SJCRH30 (cell line): ENCODE data around the gene ZNF487. TPM values are rescaled to one million over a fixed set of nuclear protein-coding genes. Genes with fewer than 3 reads are reported as not detected.
A peak's percentile ranks its signal among the peaks of the same experiment; 100 is the strongest.

Experiments used
- DNase-seq, 2 experiments: peaks; one replicate each; pipeline ENCODE4 v3.0.0-alpha.2; 2015 to 2020
- H3K27ac ChIP-seq: fragments of 250-450 bp; sonication (Bioruptor Pico); 2 replicates; pipeline ENCODE4 v1.5.1; 2020; ENCODE audit warnings: mild to moderate bottlenecking, moderate library complexity
- H3K27me3 ChIP-seq: fragments of 250-450 bp; sonication (Bioruptor Pico); 2 replicates; pipeline ENCODE4 v1.5.1; 2020; ENCODE audit warnings: mild to moderate bottlenecking, moderate library complexity
- H3K36me3 ChIP-seq: fragments of 250-450 bp; sonication (Bioruptor Pico); 2 replicates; pipeline ENCODE4 v1.5.1; 2020; ENCODE audit warnings: mild to moderate bottlenecking, moderate library complexity
- H3K4me1 ChIP-seq: fragments of 250-450 bp; sonication (Bioruptor Pico); 2 replicates; pipeline ENCODE4 v1.5.1; 2020; ENCODE audit warnings: mild to moderate bottlenecking, moderate library complexity
- H3K4me3 ChIP-seq: fragments of 250-450 bp; sonication (Bioruptor Pico); 2 replicates; pipeline ENCODE4 v1.5.1; 2020; ENCODE audit warnings: mild to moderate bottlenecking, moderate library complexity
- H3K9me3 ChIP-seq: fragments of 250-450 bp; sonication (Bioruptor Pico); replicated peaks from 2 replicates; pipeline ENCODE4 v1.5.1; 2020; ENCODE audit warnings: mild to moderate bottlenecking, moderate library complexity
- total RNA-seq: library from RNA; depleted of rRNA; stranded (reverse); fragments of >200 nt; shearing (Covaris generic); gene quantifications from 2 replicates; pipeline ENCODE4 v1.2.3, GENCODE V29; 2014

The ZNF487 gene
- total RNA-seq, 1 experiment from 2014 or later = 0.18 TPM

- no peaks in the 10 kb centered on the region for H3K4me1 ChIP-seq
Observed at GRCh38 chr10:43399320-43400310, 37.3 kb upstream of the ZNF487 start.

GRCh38 chr10:43401627-43402026 is 35.3 kb upstream of the ZNF487 start:
- Histone ChIP-seq H3K9me3 (no peaks in the 10 kb centered on the region), H3K4me3 (no peak overlapping the region), H3K27ac (no peak overlapping the region), H3K36me3 (peaks cover 3% of the 10 kb centered on the region; the same call in 1 of the 2 replicates), H3K27me3 (no peaks in the 10 kb centered on the region), H3K4me1 (no peaks in the 10 kb centered on the region)
- no peak for DNase-seq

More at GRCh38 chr10:43399320-43400310, 37.3 kb upstream of the ZNF487 start:
- Histone ChIP-seq H3K27ac (no peak overlapping the region), H3K4me3 (no peak overlapping the region), H3K27me3 (no peaks in the 10 kb centered on the region), H3K36me3 (peaks cover 3% of the 10 kb centered on the region; the same call in 1 of the 2 replicates), H3K9me3 (no peaks in the 10 kb centered on the region)
- no peak for DNase-seq

- DNase-seq = no peak
- no peaks in the 10 kb centered on the region for H3K27me3 ChIP-seq
- H3K9me3 ChIP-seq = no peaks in the 10 kb centered on the region
- H3K4me3 ChIP-seq = no peak overlapping the region
- H3K27ac ChIP-seq = no peak overlapping the region
- H3K4me1 ChIP-seq = no peaks in the 10 kb centered on the region
- peaks cover 3% of the 10 kb centered on the region; the same call in 1 of the 2 replicates for H3K36me3 ChIP-seq
Observed at GRCh38 chr10:43402176-43402575, 34.7 kb upstream of the ZNF487 start.

- Histone ChIP-seq H3K27me3 (no peaks in the 10 kb centered on the region), H3K36me3 (peaks cover 3% of the 10 kb centered on the region; the same call in 1 of the 2 replicates), H3K4me1 (no peaks in the 10 kb centered on the region), H3K9me3 (no peaks in the 10 kb centered on the region), H3K4me3 (no peak overlapping the region), H3K27ac (no peak overlapping the region)
- DNase-seq = no peak
Observed at GRCh38 chr10:43402880-43403452, 33.9 kb upstream of the ZNF487 start.

- no peaks in the 10 kb centered on the region for H3K9me3 ChIP-seq
- H3K27me3 ChIP-seq = no peaks in the 10 kb centered on the region
- no peak overlapping the region for H3K27ac ChIP-seq
- H3K36me3 ChIP-seq = peaks cover 3% of the 10 kb centered on the region; the same call in 1 of the 2 replicates
- no peak overlapping the region for H3K4me3 ChIP-seq
- no peak for DNase-seq
- H3K4me1 ChIP-seq = no peaks in the 10 kb centered on the region
Observed at GRCh38 chr10:43403911-43404703, 32.8 kb upstream of the ZNF487 start.

- H3K4me3 ChIP-seq = no peak overlapping the region
- H3K27me3 ChIP-seq = no peaks in the 10 kb centered on the region
- no peak for DNase-seq
- no peaks in the 10 kb centered on the region for H3K4me1 ChIP-seq
- no peak overlapping the region for H3K27ac ChIP-seq
- peaks cover 1% of the 10 kb centered on the region; the same call in 1 of the 2 replicates for H3K36me3 ChIP-seq
- no peaks in the 10 kb centered on the region for H3K9me3 ChIP-seq
Observed at GRCh38 chr10:43404704-43405084, 32.2 kb upstream of the ZNF487 start.

- Histone ChIP-seq H3K9me3 (no peaks in the 10 kb centered on the region), H3K36me3 (no peaks in the 10 kb centered on the region), H3K4me1 (no peaks in the 10 kb centered on the region), H3K27ac (peak overlapping the region; percentile 90), H3K27me3 (no peaks in the 10 kb centered on the region), H3K4me3 (peak overlapping the region; percentile 65)
- peak; percentile 17 to 36 for DNase-seq
Observed at GRCh38 chr10:43407148-43407575, 29.7 kb upstream of the ZNF487 start.

GRCh38 chr10:43407576-43408330 is 29.2 kb upstream of the ZNF487 start:
- Histone ChIP-seq H3K27ac (peak overlapping the region; percentile 90), H3K4me1 (no peaks in the 10 kb centered on the region), H3K27me3 (no peaks in the 10 kb centered on the region), H3K4me3 (peak overlapping the region; percentile 65), H3K36me3 (no peaks in the 10 kb centered on the region), H3K9me3 (no peaks in the 10 kb centered on the region)
- peak; percentile 55 to 68 for DNase-seq

GRCh38 chr10:43408331-43408709 is 28.6 kb upstream of the ZNF487 start:
- Histone ChIP-seq H3K4me3 (peak overlapping the region; percentile 65), H3K27ac (peak overlapping the region; percentile 90), H3K4me1 (no peaks in the 10 kb centered on the region), H3K27me3 (no peaks in the 10 kb centered on the region), H3K9me3 (no peaks in the 10 kb centered on the region), H3K36me3 (no peaks in the 10 kb centered on the region)
- no peak for DNase-seq

GRCh38 chr10:43408710-43409384 is 28.1 kb upstream of the ZNF487 start, which contains the start of gene HNRNPF:
Gene HNRNPF (minus strand): TSS chr10:43409186. CDS start chr10:43387884, 21,302 bp downstream.
- Histone ChIP-seq H3K4me3 (peak within 1 kb of the TSS; percentile 65), H3K36me3 (no peaks in the 10 kb centered on the region), H3K27ac (peak within 1 kb of the TSS; percentile 90), H3K27me3 (no peaks in the 10 kb centered on the region), H3K9me3 (no peaks in the 10 kb centered on the region), H3K4me1 (no peaks in the 10 kb centered on the region)
- DNase-seq = peak; percentile 63 to 72

- no peak for DNase-seq
- Histone ChIP-seq H3K9me3 (no peaks in the 10 kb centered on the region), H3K27me3 (no peaks in the 10 kb centered on the region), H3K4me1 (no peaks in the 10 kb centered on the region), H3K36me3 (no peaks in the 10 kb centered on the region), H3K4me3 (peak overlapping the region; percentile 65), H3K27ac (no peak overlapping the region; the same call in 1 of the 2 replicates)
Observed at GRCh38 chr10:43409385-43410109, 27.4 kb upstream of the ZNF487 start.

- Histone ChIP-seq H3K9me3 (no peaks in the 10 kb centered on the region), H3K4me1 (no peaks in the 10 kb centered on the region), H3K27me3 (no peaks in the 10 kb centered on the region), H3K36me3 (no peaks in the 10 kb centered on the region), H3K4me3 (no peak overlapping the region), H3K27ac (no peak overlapping the region)
- DNase-seq = no peak
Observed at GRCh38 chr10:43410345-43410744, 26.6 kb upstream of the ZNF487 start.

GRCh38 chr10:43411536-43411935 is 25.4 kb upstream of the ZNF487 start:
- DNase-seq = no peak
- no peaks in the 10 kb centered on the region for H3K36me3 ChIP-seq
- no peak overlapping the region for H3K27ac ChIP-seq
- no peaks in the 10 kb centered on the region for H3K9me3 ChIP-seq
- H3K27me3 ChIP-seq = no peaks in the 10 kb centered on the region
- H3K4me3 ChIP-seq = no peak overlapping the region
- no peaks in the 10 kb centered on the region for H3K4me1 ChIP-seq
